Sigmoid colon (tissue), 7 donors: ENCODE data around the gene GNA12. TPM values are rescaled to one million over a fixed set of nuclear protein-coding genes. Genes with fewer than 3 reads are reported as not detected.

ENCODE experiments used
- DNase-seq: peaks from one replicate; pipeline ENCODE4 v3.0.0-alpha.2; 2019
- H3K27ac ChIP-seq, 4 donors: fragments of 200-600 bp; sonication (generic); one replicate each; pipeline ENCODE4 v1.5.1; 2016 to 2019; ENCODE audit warnings: mild to moderate bottlenecking in 1 of 4
- H3K27me3 ChIP-seq, 3 donors: fragments of 200-600 bp; sonication (generic); one replicate each; pipeline ENCODE4 v1.5.1; 2019; ENCODE audit warnings: mild to moderate bottlenecking in 1 of 3
- H3K36me3 ChIP-seq, 4 donors: fragments of 200-600 bp; sonication (generic); one replicate each; pipeline ENCODE4 v1.5.1; 2016 to 2019
- H3K4me1 ChIP-seq, 4 donors: fragments of 200-600 bp; sonication (generic); one replicate each; pipeline ENCODE4 v1.5.1; 2017 to 2019
- H3K4me3 ChIP-seq, 4 donors: fragments of 200-600 bp; sonication (generic); one replicate each; pipeline ENCODE4 v1.5.1; 2017 to 2019; ENCODE audit warnings: mild to moderate bottlenecking in 2 of 4, moderate library complexity in 1 of 4
- H3K9me3 ChIP-seq, 4 donors: fragments of 200-600 bp in 3 of 4; sonication (generic) in 3 of 4; one replicate each; pipeline versions ENCODE4 v1.5.1 to v1.6.1; 2013 to 2019
- EP300 ChIP-seq, 4 donors: sonication (generic); formaldehyde crosslinking; IDR thresholded peaks; one replicate each; pipeline ENCODE4 v1.6.1; 2017; ENCODE audit warnings: antibody characterized with exemption in 4 of 4
- POLR2A ChIP-seq, 2 donors: fragments of 450-650 bp; IDR thresholded peaks; one replicate each; pipeline ENCODE4 v1.6.1; 2016; ENCODE audit warnings: antibody characterized with exemption in 2 of 2, mild to moderate bottlenecking in 2 of 2, moderate library complexity in 2 of 2
- POLR2AphosphoS5 ChIP-seq, 4 donors: sonication (generic); formaldehyde crosslinking; IDR thresholded peaks; one replicate each; pipeline ENCODE4 v1.6.1; 2017; ENCODE audit warnings: antibody characterized with exemption in 4 of 4
- WGBS, 2 donors: extraction: QIAGEN DNeasy Blood & Tissue Kit; methylation state at CpG; one replicate each; pipeline ENCODE4 v1.1.7; 2013; 5-methylcytosine and 5-hydroxymethylcytosine counted together
- intact Hi-C: fragments of 100-400 bp; cut with DNase I; formaldehyde crosslinking; loops from one replicate; pipeline ENCODE4 v1.15.1; 2023
- polyA plus RNA-seq, 3 donors: library from polyadenylated mRNA; stranded (reverse); fragments of 200-250 nt; gene quantifications; one replicate each; pipeline ENCODE4 v1.2.3, GENCODE V29; 2013
- total RNA-seq, 4 donors: library from RNA; depleted of rRNA; stranded (reverse); fragments of >200 nt; gene quantifications; one replicate each; pipeline ENCODE4 v1.1.0, GENCODE V29; 2016
- TF ChIP-seq, protein P1 (sequence below), 4 experiments: fragments of 450-650 bp in 3 of 4; fragments of 200-600 bp in 1 of 4; IDR thresholded peaks; one replicate each; pipeline ENCODE4 v1.5.1; 2016 to 2019; ENCODE audit warnings: antibody characterized with exemption in 4 of 4, mild to moderate bottlenecking in 3 of 4, moderate library complexity in 2 of 4
- donor health status: healthy with polysubstance abuse.
- donor health status: Bipolar disorder and iron deficiency.
- donor health status: healthy.

The GNA12 gene
- total and polyA plus RNA-seq, 7 donors: 13.2 to 46.5 (median 22.0) TPM

DNA sequence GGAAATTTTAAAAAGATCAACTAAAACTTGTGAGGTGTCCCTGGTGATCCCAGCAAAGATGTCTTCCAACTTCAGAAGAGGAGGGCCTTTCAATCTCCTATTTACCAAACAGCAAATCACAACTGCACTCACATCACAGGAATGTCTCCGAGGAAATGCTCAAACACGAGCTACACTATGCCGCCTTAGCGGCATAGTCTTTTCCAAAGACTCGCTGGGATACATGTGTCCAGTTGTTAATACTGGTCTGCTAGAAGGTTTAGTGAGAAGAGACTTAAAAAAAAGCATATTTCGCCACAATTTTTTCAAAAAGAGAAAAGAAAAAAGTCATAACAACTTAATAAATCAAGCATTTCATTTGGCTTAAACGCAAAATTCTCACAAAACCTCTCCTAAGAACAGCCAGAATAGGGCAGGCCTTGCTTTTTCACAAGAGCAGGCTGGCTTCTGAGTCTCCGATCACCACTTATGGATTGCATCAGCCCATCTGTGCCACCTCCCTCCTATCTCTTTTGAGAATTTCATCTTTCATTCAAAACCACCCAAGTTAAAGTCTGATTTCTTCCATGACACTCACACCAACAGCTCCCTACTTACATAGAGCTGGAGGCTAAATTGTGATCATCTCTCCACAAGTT lies 66.1 kb downstream of the GNA12 start:
- no peaks in the 10 kb centered on the region for H3K36me3 ChIP-seq
- no peaks in the 10 kb centered on the region for H3K9me3 ChIP-seq
- H3K27me3 ChIP-seq: no peaks in the 10 kb centered on the region
- no peak for DNase-seq
- peak overlapping the region in 3 of 4 donors; percentile 14 to 41 (median 29) for H3K27ac ChIP-seq
- no peak overlapping the region for H3K4me3 ChIP-seq
- WGBS, 2 donors: 91 to 96% methylated on average over 8 of the region's 8 CpGs
- intact Hi-C loops: loop anchor here (5.0 kb wide), 1 partner anchor 64 kb away; the partner anchor contains the start of gene GNA12
- H3K4me1 ChIP-seq: peaks cover 0 to 24% (median 13%) of the 10 kb centered on the region in 4 donors
- TF ChIP-seq, protein P1, sequence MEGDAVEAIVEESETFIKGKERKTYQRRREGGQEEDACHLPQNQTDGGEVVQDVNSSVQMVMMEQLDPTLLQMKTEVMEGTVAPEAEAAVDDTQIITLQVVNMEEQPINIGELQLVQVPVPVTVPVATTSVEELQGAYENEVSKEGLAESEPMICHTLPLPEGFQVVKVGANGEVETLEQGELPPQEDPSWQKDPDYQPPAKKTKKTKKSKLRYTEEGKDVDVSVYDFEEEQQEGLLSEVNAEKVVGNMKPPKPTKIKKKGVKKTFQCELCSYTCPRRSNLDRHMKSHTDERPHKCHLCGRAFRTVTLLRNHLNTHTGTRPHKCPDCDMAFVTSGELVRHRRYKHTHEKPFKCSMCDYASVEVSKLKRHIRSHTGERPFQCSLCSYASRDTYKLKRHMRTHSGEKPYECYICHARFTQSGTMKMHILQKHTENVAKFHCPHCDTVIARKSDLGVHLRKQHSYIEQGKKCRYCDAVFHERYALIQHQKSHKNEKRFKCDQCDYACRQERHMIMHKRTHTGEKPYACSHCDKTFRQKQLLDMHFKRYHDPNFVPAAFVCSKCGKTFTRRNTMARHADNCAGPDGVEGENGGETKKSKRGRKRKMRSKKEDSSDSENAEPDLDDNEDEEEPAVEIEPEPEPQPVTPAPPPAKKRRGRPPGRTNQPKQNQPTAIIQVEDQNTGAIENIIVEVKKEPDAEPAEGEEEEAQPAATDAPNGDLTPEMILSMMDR (IDR thresholded peaks at IDR 0.05): no peak
- no peak for TF ChIP-seq POLR2A (IDR thresholded peaks at IDR 0.05)
- no peak for TF ChIP-seq POLR2AphosphoS5 (IDR thresholded peaks at IDR 0.05)
- no peak for TF ChIP-seq EP300 (IDR thresholded peaks at IDR 0.05)

GRCh38 chr7:2776401-2776800 lies 67.7 kb downstream of the GNA12 start:
- H3K36me3 ChIP-seq: no peaks in the 10 kb centered on the region
- no peaks in the 10 kb centered on the region for H3K9me3 ChIP-seq
- TF ChIP-seq, protein P1 (IDR thresholded peaks at IDR 0.05): no peak
- TF ChIP-seq EP300 (IDR thresholded peaks at IDR 0.05) (no peak), POLR2A (IDR thresholded peaks at IDR 0.05) (no peak), POLR2AphosphoS5 (IDR thresholded peaks at IDR 0.05) (no peak)
- 91 to 97% methylated on average over 12 of the region's 12 CpGs for WGBS, 2 donors
- peaks cover 0 to 29% (median 13%) of the 10 kb centered on the region in 4 donors for H3K4me1 ChIP-seq
- no peak for DNase-seq
- intact Hi-C loops: loop anchor here (5.0 kb wide), 1 partner anchor 66 kb away; the partner anchor contains the start of gene GNA12
- H3K27ac ChIP-seq: peak overlapping the region in 3 of 4 donors; percentile 77 to 86 (median 79)
- no peaks in the 10 kb centered on the region for H3K27me3 ChIP-seq
- H3K4me3 ChIP-seq: no peak overlapping the region

DNA sequence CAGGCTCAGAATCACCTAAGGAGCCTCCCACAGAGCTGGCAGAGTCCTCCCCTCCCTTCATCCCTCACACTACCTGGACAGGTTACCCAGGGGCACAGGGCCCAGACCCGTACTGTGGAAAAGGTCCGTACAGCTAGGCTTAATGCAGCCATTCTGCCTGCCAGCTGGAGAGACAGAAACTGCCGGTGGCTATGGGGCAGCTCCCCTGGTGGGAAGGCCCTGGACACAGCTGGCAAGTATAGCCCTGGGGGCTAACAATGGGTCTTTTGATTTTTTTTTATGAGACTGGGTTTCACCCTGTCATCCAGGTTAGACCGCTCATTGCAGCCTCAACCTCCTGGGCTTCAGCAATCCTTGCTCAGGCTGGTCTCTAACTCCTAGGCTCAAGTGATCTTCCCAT lies 68.3 kb downstream of the GNA12 start:
- Histone ChIP-seq H3K36me3 (no peaks in the 10 kb centered on the region), H3K9me3 (no peaks in the 10 kb centered on the region), H3K4me1 (peaks cover 0 to 29% (median 13%) of the 10 kb centered on the region in 4 donors), H3K27ac (peak overlapping the region in 3 of 4 donors; percentile 77 to 86 (median 79)), H3K4me3 (no peak overlapping the region), H3K27me3 (no peaks in the 10 kb centered on the region)
- DNase-seq: no peak
- TF ChIP-seq POLR2A (IDR thresholded peaks at IDR 0.05) (no peak), EP300 (IDR thresholded peaks at IDR 0.05) (no peak), POLR2AphosphoS5 (IDR thresholded peaks at IDR 0.05) (no peak)
- TF ChIP-seq, protein P1 (IDR thresholded peaks at IDR 0.05): no peak
- intact Hi-C loops: loop anchor here (5.0 kb wide), 1 partner anchor 67 kb away; the partner anchor contains the start of gene GNA12
- 93% methylated on average over 4 of the region's 4 CpGs for WGBS, 2 donors

DNA sequence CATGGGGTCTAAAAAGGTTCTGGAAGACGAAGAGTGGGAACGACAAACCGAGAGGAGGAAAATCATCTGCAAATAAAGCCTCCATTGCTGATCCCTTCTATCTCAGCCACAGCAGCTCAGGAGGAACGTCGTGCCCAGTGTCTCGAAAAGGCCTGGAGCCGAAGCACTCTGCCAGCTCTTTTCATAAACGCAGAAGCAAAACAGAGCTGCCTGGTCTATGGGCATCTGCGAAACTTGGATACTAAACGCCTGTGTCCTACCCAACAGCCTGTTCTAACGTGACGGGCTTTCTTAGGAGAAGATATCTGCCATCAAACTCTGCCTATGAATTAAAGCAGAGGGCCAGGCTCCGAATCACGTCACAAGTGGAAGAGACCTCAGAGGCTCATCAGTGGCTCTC lies 68.7 kb downstream of the GNA12 start:
- H3K4me1 ChIP-seq: peaks cover 0 to 29% (median 13%) of the 10 kb centered on the region in 4 donors
- peak overlapping the region in 3 of 4 donors; percentile 77 to 86 (median 79) for H3K27ac ChIP-seq
- no peaks in the 10 kb centered on the region for H3K27me3 ChIP-seq
- no peak for TF ChIP-seq EP300 (IDR thresholded peaks at IDR 0.05)
- TF ChIP-seq POLR2AphosphoS5 (IDR thresholded peaks at IDR 0.05): peak in 2 of 4 donors; percentile 42 to 58
- no peaks in the 10 kb centered on the region for H3K36me3 ChIP-seq
- peak; percentile 87 for DNase-seq
- no peak overlapping the region for H3K4me3 ChIP-seq
- intact Hi-C loops: loop anchor here (5.0 kb wide), 1 partner anchor 67 kb away; the partner anchor contains the start of gene GNA12
- H3K9me3 ChIP-seq: no peaks in the 10 kb centered on the region
- 91 to 93% methylated on average over 14 of the region's 14 CpGs for WGBS, 2 donors

DNA sequence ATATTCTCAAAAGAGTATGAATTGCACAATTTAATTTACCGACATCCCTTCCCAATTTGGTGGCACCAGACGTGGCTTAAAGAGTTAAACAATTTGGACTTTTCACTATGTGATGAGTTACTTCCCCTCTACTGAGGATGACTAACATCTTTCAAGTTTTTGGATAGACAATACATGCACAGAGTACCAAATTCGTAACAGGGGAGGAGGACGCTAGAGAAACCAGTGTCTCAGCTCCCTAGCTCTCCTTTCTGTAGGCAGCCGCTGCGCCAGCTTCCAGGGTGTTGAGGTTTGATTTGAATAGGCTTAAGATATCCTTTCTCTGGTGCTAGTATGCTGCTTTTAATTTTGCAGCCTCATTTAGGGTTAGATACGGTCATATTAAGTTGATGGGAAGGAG lies 69.2 kb downstream of the GNA12 start:
- Histone ChIP-seq H3K27ac (peak overlapping the region in 3 of 4 donors; percentile 77 to 86 (median 79)), H3K27me3 (no peaks in the 10 kb centered on the region), H3K4me3 (no peak overlapping the region), H3K36me3 (no peaks in the 10 kb centered on the region), H3K4me1 (peaks cover 0 to 29% (median 13%) of the 10 kb centered on the region in 4 donors), H3K9me3 (no peaks in the 10 kb centered on the region)
- no peak for DNase-seq
- 90% methylated on average over 7 of the region's 7 CpGs for WGBS, 2 donors
- TF ChIP-seq POLR2AphosphoS5 (IDR thresholded peaks at IDR 0.05) (no peak), EP300 (IDR thresholded peaks at IDR 0.05) (no peak), POLR2A (IDR thresholded peaks at IDR 0.05) (no peak)
- TF ChIP-seq, protein P1 (IDR thresholded peaks at IDR 0.05): no peak
- intact Hi-C loops: loop anchor here (5.0 kb wide), 1 partner anchor 67 kb away; the partner anchor contains the start of gene GNA12
